HG02938 (cell line): ENCODE results near the gene TTC9C.
"Not testable (repeated sequence)": the region's sequence is repeated elsewhere in the genome, so short reads cannot be mapped to it uniquely, and the experiment has no call there.

Experiments used
- ATAC-seq: cut with Tn5 transposase; IDR thresholded peaks from one replicate; pipeline ENCODE4 v1.9.1; 2021; ENCODE audit warnings: mild to moderate bottlenecking, moderate library complexity; ENCODE audit not compliant: unreplicated experiment

Gene TTC9C, protein sequence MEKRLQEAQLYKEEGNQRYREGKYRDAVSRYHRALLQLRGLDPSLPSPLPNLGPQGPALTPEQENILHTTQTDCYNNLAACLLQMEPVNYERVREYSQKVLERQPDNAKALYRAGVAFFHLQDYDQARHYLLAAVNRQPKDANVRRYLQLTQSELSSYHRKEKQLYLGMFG

GRCh38 chr11:62728171-62728988 is at the start of gene TTC9C:
TSS of gene TTC9C (plus strand) at chr11:62728486. CDS start at chr11:62728849, 363 bp downstream.
- no peak for ATAC-seq

- ATAC-seq: peak; percentile 77
These were observed 49.3 kb upstream of the TTC9C start, which contains the start of gene UBXN1 for GRCh38 chr11:62678770-62679696. TSS of gene UBXN1 (minus strand) at chr11:62679073. CDS start at chr11:62678923, 150 bp downstream.

DNA sequence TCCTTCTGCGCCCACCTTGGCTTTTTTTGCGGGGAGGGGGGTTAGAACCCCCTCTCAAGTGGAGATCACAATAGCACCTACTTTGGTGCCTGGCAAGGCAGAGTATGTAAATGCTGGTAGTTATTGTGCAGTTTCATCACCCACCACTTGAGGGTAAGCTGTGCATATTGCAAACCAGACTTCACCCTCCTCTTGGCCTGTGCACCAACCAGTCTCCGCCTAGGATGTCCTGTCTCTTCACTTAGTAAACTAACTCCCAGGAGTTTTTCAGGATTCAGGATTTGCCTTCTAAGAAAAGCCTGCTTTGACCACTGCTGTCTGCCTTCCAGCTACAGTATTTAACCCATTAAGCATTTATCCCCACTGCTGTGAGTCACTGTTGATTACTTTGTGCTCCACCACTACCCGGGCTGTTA is 47.5 kb upstream of the TTC9C start:
- peak; percentile 46 for ATAC-seq

- ATAC-seq: no peak
These were observed 45.8 kb upstream of the TTC9C start for GRCh38 chr11:62682518-62682917.

- ATAC-seq: no peak
These were observed 40.5 kb upstream of the TTC9C start for GRCh38 chr11:62687508-62688396.

DNA sequence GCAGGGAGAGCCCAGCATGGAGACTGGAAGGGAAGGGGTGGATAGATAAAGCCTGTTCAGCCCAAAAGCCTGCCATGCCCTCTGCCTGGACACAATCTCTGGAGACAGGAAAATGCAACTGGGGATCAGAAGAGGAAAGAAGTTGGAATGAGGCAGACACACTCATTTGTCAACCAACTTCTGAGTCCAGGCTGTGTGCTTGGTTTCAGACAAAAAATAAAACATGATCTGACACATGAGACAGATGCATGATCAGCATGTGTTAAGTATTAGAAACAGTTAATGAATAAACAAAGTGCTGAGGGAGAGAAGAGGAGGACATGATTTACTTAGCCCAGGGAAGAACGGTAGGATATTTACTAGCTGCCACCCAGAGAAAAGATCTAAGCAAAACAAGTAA is 39.8 kb upstream of the TTC9C start:
- no peak for ATAC-seq

DNA sequence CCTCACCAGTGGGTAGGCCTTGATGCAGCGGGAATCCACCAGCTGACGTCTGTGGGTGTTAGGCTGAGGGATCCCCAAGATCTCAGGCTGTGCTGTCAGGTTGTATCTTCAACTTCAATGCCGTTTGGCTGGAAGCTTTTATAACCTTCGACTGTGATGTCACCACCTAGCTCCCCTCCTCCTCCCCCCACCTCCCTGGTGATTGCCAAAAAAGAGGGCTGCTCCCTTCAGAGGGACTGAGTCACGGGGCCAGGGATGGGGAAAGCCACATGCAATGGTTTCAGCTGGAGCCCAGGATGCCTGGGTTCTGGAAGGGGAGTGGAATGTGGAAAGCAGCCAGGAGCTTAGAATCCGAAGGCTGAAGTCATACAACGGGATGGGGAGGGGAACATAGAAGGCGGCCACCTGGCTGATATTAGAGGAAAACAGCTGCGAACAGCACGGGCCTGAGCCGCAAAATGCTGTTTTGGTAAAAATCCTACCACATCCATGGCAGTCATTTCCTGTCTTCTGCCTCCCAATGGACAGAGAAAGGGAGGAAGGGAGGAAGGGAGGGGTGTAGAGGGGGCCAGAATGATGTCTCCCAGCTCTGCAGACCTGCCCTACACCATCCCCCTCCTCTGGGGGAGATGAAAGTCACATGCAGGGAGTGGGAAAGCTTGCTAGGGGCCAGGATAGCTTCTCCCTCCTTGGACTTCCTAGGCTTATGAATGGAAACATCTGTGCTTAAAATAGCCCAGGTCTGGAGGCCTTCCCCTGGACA is 38.7 kb upstream of the TTC9C start, which contains the start of gene LRRN4CL:
TSS of gene LRRN4CL (minus strand) at position 110 of the 763 bp plus-strand sequence. CDS start 1,022 bp downstream, outside the sequence.
- ATAC-seq: no peak

- ATAC-seq: not testable (repeated sequence)
These were observed 34.7 kb upstream of the TTC9C start for GRCh38 chr11:62693624-62694023.

DNA sequence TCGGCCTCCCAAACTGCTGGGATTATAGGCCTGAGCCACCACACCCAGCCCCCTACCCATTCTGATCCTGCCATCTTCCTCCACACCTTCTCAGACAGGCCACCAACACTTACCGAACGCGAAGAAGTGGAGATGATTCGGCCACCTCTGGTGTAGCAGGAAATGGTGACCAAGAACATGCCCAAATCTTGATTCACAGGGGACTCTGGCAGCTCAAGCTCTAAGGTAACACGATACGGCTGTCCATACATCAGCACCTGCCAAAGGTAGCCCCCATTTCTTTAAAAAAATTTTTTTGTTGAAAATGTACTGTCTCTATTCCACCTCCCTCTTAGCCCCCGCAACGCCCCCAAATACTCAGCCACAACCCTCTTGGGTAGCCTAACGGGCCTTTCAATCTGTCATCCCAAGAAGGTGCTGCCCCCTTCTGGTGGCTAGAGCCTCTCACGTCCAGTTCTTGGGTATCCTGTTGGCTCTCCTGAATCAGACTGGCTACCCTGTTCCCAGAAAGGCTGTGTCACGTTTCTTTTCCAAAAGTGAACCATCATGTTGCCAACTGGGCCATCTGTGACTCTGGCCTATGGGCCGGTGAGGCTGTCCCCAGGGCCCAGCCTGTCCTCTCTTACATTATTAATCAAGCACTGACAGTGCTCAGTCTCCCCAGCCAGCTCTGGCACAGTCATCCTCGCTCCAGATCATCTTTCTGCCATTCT is 33.7 kb upstream of the TTC9C start:
- no peak for ATAC-seq

GRCh38 chr11:62702246-62702645 is 26.0 kb upstream of the TTC9C start:
- ATAC-seq: no peak

- ATAC-seq: not testable (repeated sequence)
These were observed 24.4 kb upstream of the TTC9C start for GRCh38 chr11:62703921-62704320.

- no peak for ATAC-seq
These were observed 22.9 kb upstream of the TTC9C start for GRCh38 chr11:62705413-62705812.

GRCh38 chr11:62705880-62706849 is 22.1 kb upstream of the TTC9C start:
- peak; percentile 44 for ATAC-seq

- ATAC-seq: no peak
These were observed 21.4 kb upstream of the TTC9C start for GRCh38 chr11:62706850-62707247.

DNA sequence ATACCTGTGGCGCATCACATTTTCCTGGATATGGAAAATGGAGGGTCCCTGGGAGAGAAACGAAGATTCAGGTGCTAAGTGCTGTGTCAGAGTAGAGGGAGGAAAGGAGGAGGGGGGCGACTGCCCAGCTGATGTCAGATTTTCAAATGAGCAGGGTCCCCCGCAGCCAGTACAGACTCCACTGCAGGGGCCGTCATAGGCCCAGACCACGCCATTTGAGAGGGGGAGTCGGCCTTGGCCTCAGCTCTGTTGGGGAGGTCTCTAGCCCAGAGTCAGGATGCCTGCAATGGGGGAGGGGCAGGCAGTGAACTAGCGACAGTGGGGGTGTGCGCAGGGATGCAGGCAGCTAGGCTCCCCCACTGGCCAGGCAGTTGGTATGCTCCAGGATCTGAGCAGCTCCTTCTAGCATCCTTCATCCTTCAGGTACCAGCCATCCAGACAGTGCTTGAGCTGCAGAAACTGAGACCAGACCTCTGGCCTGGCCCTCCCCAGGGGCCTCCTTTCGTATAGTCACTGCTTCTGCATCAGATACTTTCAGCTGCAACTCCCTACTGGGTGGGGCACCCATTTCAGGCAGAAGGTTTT is 20.9 kb upstream of the TTC9C start, which contains the start of the genes BSCL2 and GNG3:
TSS of gene BSCL2 (minus strand) at position 148 of the 585 bp plus-strand sequence. CDS start 229 bp downstream, outside the sequence.
TSS of gene GNG3 (plus strand) at position 400 of the 585 bp plus-strand sequence. CDS start 620 bp downstream, outside the sequence.
- no peak for ATAC-seq

GRCh38 chr11:62708392-62708791 is 19.9 kb upstream of the TTC9C start:
- no peak for ATAC-seq

- ATAC-seq: no peak
These were observed 19.5 kb upstream of the TTC9C start for GRCh38 chr11:62708793-62709192.
